ENCODE measurements around the gene PPM1D. TPM values are rescaled to one million over a fixed set of nuclear protein-coding genes. Genes with fewer than 3 reads are reported as not detected.
"Not testable (repeated sequence)": the region's sequence is repeated elsewhere in the genome, so short reads cannot be mapped to it uniquely, and the experiment has no call there.

Gene PPM1D
- total RNA-seq, 5 donors from 2014 or later (not counting 1 experiment from before 2014, with no cell fraction given): 17.0 to 22.5 (median 19.6) TPM

GRCh38 chr17:60671482-60671881, 71.5 kb downstream of the PPM1D start:
- WGBS (ENCODE audit: insufficient coverage): no CpG with 5 or more reads among the region's 2 CpGs
- Histone ChIP-seq H3K36me3 (ENCODE audit: control insufficient read depth in 2 of 2, extremely low read depth in 1 of 2, insufficient read depth in 1 of 2, low read length in 1 of 2) (peaks cover 0 to 3% of the 10 kb centered on the region in 2 donors), H3K9me3 (no peaks in the 10 kb centered on the region), H3K27me3 (replicated peaks in 1 of 2; ENCODE audit: control insufficient read depth in 2 of 2, extremely low read depth in 1 of 2, insufficient read depth in 2 of 2, low read length in 1 of 2) (no peaks in the 10 kb centered on the region), H3K4me3 (ENCODE audit: control insufficient read depth in 1 of 2, extremely low read depth in 1 of 2, low read length in 1 of 2) (no peak overlapping the region), H3K27ac (ENCODE audit: low read length) (no peak overlapping the region), H3K4me1 (ENCODE audit: control insufficient read depth in 1 of 2, extremely low read depth in 1 of 2, insufficient read depth in 2 of 2, low read length in 2 of 2) (peaks cover 0 to under 1% of the 10 kb centered on the region in 2 experiments)
- ATAC-seq (replicated peaks in 1 of 4): no peak
- Mint-ChIP-seq H3K27ac (no peak overlapping the region), H3K4me1 (no peaks in the 10 kb centered on the region), H3K4me3 (no peak overlapping the region), H3K27me3 (no peaks in the 10 kb centered on the region), H3K9me3 (peaks cover 0 to 3% (median 0%) of the 10 kb centered on the region in 3 donors), H3K36me3 (no peaks in the 10 kb centered on the region)
- DNase-seq: no peak
- ChIA-PET POLR2A (interaction anchor here in 1 of 2 donors (0.6 kb wide), 1 partner anchor 14 kb away, joined by 4 read pairs; no protein-coding TSS in a partner anchor), CTCF (interaction anchor here in 1 of 2 donors (0.7 kb wide), 1 partner anchor 9 kb away, joined by 3 read pairs; no protein-coding TSS in a partner anchor)

DNA sequence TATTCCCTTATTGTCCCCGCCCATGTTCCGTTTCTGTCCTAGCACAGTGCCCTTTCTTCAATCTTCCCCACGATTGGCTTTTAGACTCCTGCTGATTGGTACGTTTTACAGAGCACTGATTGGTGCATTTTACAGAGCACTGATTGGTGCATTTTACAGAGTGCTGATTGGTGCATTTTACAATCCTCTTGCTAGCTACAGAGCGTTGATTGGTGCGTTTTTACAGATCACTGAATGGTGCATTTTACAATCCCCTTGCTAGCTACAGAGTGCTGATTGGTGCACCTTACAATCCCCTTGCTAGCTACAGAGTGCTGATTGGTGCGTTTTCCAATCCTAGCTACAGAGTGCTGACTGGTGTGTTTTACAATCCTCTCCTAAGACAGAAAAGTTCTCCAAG, 74.6 kb downstream of the PPM1D start:
- H3K9me3 ChIP-seq; H3K27me3 ChIP-seq (replicated peaks in 1 of 2; ENCODE audit: control insufficient read depth in 2 of 2, extremely low read depth in 1 of 2, insufficient read depth in 2 of 2, low read length in 1 of 2); H3K27me3 Mint-ChIP-seq; H3K4me3 Mint-ChIP-seq; H3K36me3 ChIP-seq (ENCODE audit: control insufficient read depth in 2 of 2, extremely low read depth in 1 of 2, insufficient read depth in 1 of 2, low read length in 1 of 2); ATAC-seq (replicated peaks in 1 of 4); H3K27ac Mint-ChIP-seq; H3K36me3 Mint-ChIP-seq; POLR2A ChIA-PET; H3K9me3 Mint-ChIP-seq; DNase-seq; H3K27ac ChIP-seq (ENCODE audit: low read length); H3K4me3 ChIP-seq (ENCODE audit: control insufficient read depth in 1 of 2, extremely low read depth in 1 of 2, low read length in 1 of 2): not testable (repeated sequence)
- peaks cover 18 to 22% (median 21%) of the 10 kb centered on the region in 3 donors for H3K4me1 Mint-ChIP-seq
- H3K4me1 ChIP-seq (ENCODE audit: control insufficient read depth in 1 of 2, extremely low read depth in 1 of 2, insufficient read depth in 2 of 2, low read length in 2 of 2): peaks cover 11% of the 10 kb centered on the region in 2 experiments
- 88% methylated on average over 4 of the region's 7 CpGs for WGBS (ENCODE audit: insufficient coverage)
- CTCF ChIA-PET: interaction anchor here in 1 of 2 donors (0.7 to 0.9 kb wide), 2 partner anchors 36 to 72 kb away, joined by 3 read pairs; no protein-coding TSS in a partner anchor

DNA sequence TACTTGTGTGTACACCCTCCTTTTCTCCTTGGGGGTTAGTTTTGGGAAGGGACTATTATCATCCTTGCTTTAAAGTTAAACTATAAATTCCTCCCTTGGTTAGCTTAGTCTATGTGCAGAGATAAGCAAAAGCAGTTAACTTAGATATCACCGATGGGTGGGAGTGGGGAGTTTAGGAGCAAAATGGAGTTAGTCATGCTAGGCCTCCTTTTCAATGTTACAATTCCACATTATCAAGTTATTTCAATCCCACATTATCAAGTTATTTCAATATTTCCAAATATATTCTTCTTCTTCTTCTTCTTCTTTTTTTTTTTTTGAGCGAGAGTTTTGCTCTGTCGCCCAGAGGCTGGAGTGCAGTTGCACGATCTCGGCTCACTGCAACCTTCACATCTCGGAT, 76.0 kb downstream of the PPM1D start:
- peak overlapping the region in 1 of 2 donors; percentile 34 for H3K27ac Mint-ChIP-seq
- ChIA-PET POLR2A (no interaction called here), CTCF (no interaction called here)

DNA sequence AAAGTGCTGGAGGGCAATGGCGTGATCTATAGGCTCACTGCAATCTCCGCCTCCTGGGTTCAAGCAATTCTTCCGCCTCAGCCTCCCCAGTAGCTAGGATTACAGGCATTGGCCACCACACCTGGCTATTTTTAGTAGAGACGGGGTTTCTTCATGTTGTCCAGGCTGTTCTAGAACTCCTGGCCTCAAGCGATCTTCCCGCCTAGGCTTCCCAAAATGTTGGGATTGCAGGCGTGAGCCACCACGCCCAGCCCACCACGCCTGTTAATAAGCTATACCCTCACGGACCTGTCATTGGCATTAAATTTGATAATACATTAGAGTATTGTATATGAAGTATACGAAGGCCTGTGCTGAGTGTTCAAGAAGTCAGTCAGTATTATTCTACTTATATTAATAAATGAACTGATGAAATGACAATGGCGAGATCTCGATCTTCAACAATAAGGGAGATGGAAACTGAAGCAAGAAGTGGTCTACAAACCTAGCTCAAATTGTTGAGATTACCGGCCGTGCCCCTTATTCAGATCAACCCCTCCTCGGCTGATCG, 76.8 kb downstream of the PPM1D start:
- ChIA-PET CTCF (interaction anchor here in 1 of 2 donors (1.2 kb wide), 2 partner anchors 77 to 1389 kb away, joined by 3 read pairs; partner anchors contain the start of gene PPM1D), POLR2A (interaction anchor here (1.0 to 1.3 kb wide), 3 partner anchors 10 to 285 kb away, joined by 3 to 6 read pairs (median 4); partner anchors contain the start of gene USP32 (in 1 of the 2))
- H3K4me3 Mint-ChIP-seq: peak overlapping the region; percentile 92 to 99 (median 96)

More for the DNA sequence above, 76.0 kb downstream of the PPM1D start:
- Mint-ChIP-seq H3K4me1 (peaks cover 18 to 22% (median 21%) of the 10 kb centered on the region in 3 donors), H3K4me3 (peak overlapping the region; percentile 31 to 45 (median 37)), H3K9me3 (peaks cover 0 to 3% (median 0%) of the 10 kb centered on the region in 3 donors), H3K27me3 (no peaks in the 10 kb centered on the region), H3K36me3 (no peaks in the 10 kb centered on the region)
- H3K4me3 ChIP-seq (ENCODE audit: control insufficient read depth in 1 of 2, extremely low read depth in 1 of 2, low read length in 1 of 2): no peak overlapping the region
- H3K27me3 ChIP-seq (replicated peaks in 1 of 2; ENCODE audit: control insufficient read depth in 2 of 2, extremely low read depth in 1 of 2, insufficient read depth in 2 of 2, low read length in 1 of 2): no peaks in the 10 kb centered on the region
- peaks cover 11% of the 10 kb centered on the region in 2 experiments for H3K4me1 ChIP-seq (ENCODE audit: control insufficient read depth in 1 of 2, extremely low read depth in 1 of 2, insufficient read depth in 2 of 2, low read length in 2 of 2)
- no CpG with 5 or more reads among the region's 6 CpGs for WGBS (ENCODE audit: insufficient coverage)
- no peaks in the 10 kb centered on the region for H3K9me3 ChIP-seq
- DNase-seq (no peak), ATAC-seq (replicated peaks in 1 of 4) (no peak)
- no peak overlapping the region for H3K27ac ChIP-seq (ENCODE audit: low read length)
- H3K36me3 ChIP-seq (ENCODE audit: control insufficient read depth in 2 of 2, extremely low read depth in 1 of 2, insufficient read depth in 1 of 2, low read length in 1 of 2): peaks cover 0 to 7% of the 10 kb centered on the region in 2 donors

DNA sequence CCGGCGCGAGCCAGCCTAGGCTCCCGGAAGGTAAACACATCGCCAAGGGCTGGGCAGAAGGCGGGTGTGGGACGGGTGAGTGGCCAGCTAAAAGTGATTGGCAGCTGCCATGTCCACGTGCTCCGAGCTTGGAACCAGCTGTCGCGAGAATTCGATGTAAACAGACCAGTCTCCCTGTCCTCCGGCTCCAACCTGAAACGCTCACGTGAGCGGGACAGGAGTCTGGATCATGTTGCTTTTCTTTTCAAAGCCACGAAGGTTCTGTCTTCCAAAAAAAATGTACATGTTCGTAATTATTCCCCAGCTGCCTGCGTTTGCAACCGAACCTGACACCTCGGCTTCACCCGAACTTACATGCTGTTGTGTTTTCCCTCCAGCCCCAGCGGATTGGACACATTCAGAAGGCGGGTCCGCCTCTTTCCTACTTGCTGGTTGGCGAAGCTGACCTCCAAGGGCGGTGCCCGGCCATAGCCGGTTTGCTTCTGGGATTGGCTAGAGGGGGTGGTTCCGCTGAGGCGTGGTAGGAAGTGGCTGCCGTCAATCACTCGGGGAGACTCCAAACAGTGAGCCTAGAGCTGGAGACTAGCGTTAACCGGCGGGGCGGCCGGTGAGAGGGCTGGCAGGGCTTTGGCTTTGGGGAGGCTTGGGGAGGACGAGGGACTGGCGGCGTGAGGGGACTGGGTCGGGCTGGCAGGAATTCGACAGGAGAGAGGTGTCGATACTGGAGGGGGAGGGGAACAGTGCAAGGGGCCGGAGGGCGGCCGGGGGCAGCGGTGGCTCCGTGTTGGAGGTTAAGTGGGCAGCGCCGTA, 77.5 kb downstream of the PPM1D start, which contains the start of gene BCAS3:
BCAS3 (plus strand) TSS at position 544 of the 810 bp plus-strand sequence.
- no peaks in the 10 kb centered on the region for H3K27me3 ChIP-seq (replicated peaks in 1 of 2; ENCODE audit: control insufficient read depth in 2 of 2, extremely low read depth in 1 of 2, insufficient read depth in 2 of 2, low read length in 1 of 2)
- peaks cover 2 to 13% of the 10 kb centered on the region in 2 donors for H3K36me3 ChIP-seq (ENCODE audit: control insufficient read depth in 2 of 2, extremely low read depth in 1 of 2, insufficient read depth in 1 of 2, low read length in 1 of 2)
- DNase-seq (peak; percentile 88 to 99 (median 97)), ATAC-seq (replicated peaks in 1 of 4) (peak; percentile 93 to 97 (median 94))
- peak within 1 kb of the TSS; percentile 64 for H3K27ac ChIP-seq (ENCODE audit: low read length)
- Mint-ChIP-seq H3K9me3 (peaks cover 0 to 3% (median 0%) of the 10 kb centered on the region in 3 donors), H3K27ac (peak within 1 kb of the TSS; percentile 93 to 99), H3K36me3 (peaks cover 5% of the 10 kb centered on the region), H3K4me1 (peaks cover 18 to 22% (median 21%) of the 10 kb centered on the region in 3 donors), H3K4me3 (peak within 1 kb of the TSS; percentile 92 to 99 (median 96)), H3K27me3 (no peaks in the 10 kb centered on the region)
- peak within 1 kb of the TSS; percentile 83 to 94 for H3K4me3 ChIP-seq (ENCODE audit: control insufficient read depth in 1 of 2, extremely low read depth in 1 of 2, low read length in 1 of 2)
- H3K9me3 ChIP-seq: no peaks in the 10 kb centered on the region
- ChIA-PET POLR2A (interaction anchor here (0.5 to 1.3 kb wide), 5 partner anchors 10 to 285 kb away, joined by 3 to 7 read pairs (median 4); partner anchors contain the start of gene USP32 (in 1 of the 2)), CTCF (interaction anchor here (0.5 to 1.2 kb wide), 3 partner anchors 78 to 1389 kb away, joined by 3 to 4 read pairs (median 3); partner anchors contain the start of gene PPM1D (in 1 of the 2))
- WGBS (ENCODE audit: insufficient coverage): under 1% methylated on average over 51 of the region's 51 CpGs
- peaks cover 11% of the 10 kb centered on the region in 2 experiments for H3K4me1 ChIP-seq (ENCODE audit: control insufficient read depth in 1 of 2, extremely low read depth in 1 of 2, insufficient read depth in 2 of 2, low read length in 2 of 2)

More for the DNA sequence above, 76.8 kb downstream of the PPM1D start:
- peak overlapping the region; percentile 93 to 99 for H3K27ac Mint-ChIP-seq
- peaks cover 18 to 22% (median 21%) of the 10 kb centered on the region in 3 donors for H3K4me1 Mint-ChIP-seq
- no peaks in the 10 kb centered on the region for H3K27me3 Mint-ChIP-seq
- Histone ChIP-seq H3K9me3 (no peaks in the 10 kb centered on the region), H3K4me3 (ENCODE audit: control insufficient read depth in 1 of 2, extremely low read depth in 1 of 2, low read length in 1 of 2) (peak overlapping the region; percentile 83 to 94), H3K27me3 (replicated peaks in 1 of 2; ENCODE audit: control insufficient read depth in 2 of 2, extremely low read depth in 1 of 2, insufficient read depth in 2 of 2, low read length in 1 of 2) (no peaks in the 10 kb centered on the region), H3K27ac (ENCODE audit: low read length) (peak overlapping the region; percentile 25), H3K36me3 (ENCODE audit: control insufficient read depth in 2 of 2, extremely low read depth in 1 of 2, insufficient read depth in 1 of 2, low read length in 1 of 2) (peaks cover 0 to 8% of the 10 kb centered on the region in 2 donors), H3K4me1 (ENCODE audit: control insufficient read depth in 1 of 2, extremely low read depth in 1 of 2, insufficient read depth in 2 of 2, low read length in 2 of 2) (peaks cover 11% of the 10 kb centered on the region in 2 experiments)
- ATAC-seq (replicated peaks in 1 of 4) (no peak), DNase-seq (peak in 1 of 35 experiments; percentile 1)
- peaks cover 0 to 3% (median 0%) of the 10 kb centered on the region in 3 donors for H3K9me3 Mint-ChIP-seq
- 42% methylated on average over 6 of the region's 17 CpGs for WGBS (ENCODE audit: insufficient coverage)
- H3K36me3 Mint-ChIP-seq: peaks cover under 1% of the 10 kb centered on the region

DNA sequence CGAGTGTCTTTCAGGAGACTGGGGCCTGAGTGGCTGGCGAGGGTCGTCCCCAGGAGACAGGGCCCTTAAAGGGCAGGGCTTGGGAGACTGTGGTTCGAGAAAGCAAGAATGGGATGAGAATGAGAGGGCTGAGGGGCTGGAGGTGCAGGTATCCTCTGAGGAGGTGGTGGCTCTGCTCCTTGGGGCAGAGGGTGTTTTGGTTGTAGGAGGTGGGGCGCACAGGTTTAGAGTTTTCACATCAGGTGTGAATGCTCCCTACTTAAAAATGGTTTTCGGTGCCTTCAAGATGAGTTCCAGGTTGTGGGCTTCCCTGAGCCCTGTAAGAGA, 78.1 kb downstream of the PPM1D start:
- peaks cover 8% of the 10 kb centered on the region for H3K36me3 Mint-ChIP-seq
- H3K27ac Mint-ChIP-seq: peak overlapping the region; percentile 93 to 99
- Histone ChIP-seq H3K27me3 (replicated peaks in 1 of 2; ENCODE audit: control insufficient read depth in 2 of 2, extremely low read depth in 1 of 2, insufficient read depth in 2 of 2, low read length in 1 of 2) (no peaks in the 10 kb centered on the region), H3K9me3 (no peaks in the 10 kb centered on the region), H3K27ac (ENCODE audit: low read length) (peak overlapping the region; percentile 64), H3K4me1 (ENCODE audit: control insufficient read depth in 1 of 2, extremely low read depth in 1 of 2, insufficient read depth in 2 of 2, low read length in 2 of 2) (peaks cover 11% of the 10 kb centered on the region in 2 experiments), H3K4me3 (ENCODE audit: control insufficient read depth in 1 of 2, extremely low read depth in 1 of 2, low read length in 1 of 2) (peak overlapping the region; percentile 83 to 94), H3K36me3 (ENCODE audit: control insufficient read depth in 2 of 2, extremely low read depth in 1 of 2, insufficient read depth in 1 of 2, low read length in 1 of 2) (peaks cover 6 to 18% of the 10 kb centered on the region in 2 donors)
- 0% methylated on average over 4 of the region's 6 CpGs for WGBS (ENCODE audit: insufficient coverage)
- peak in 1 of 35 experiments; percentile 0 for DNase-seq
- peak overlapping the region; percentile 92 to 99 (median 96) for H3K4me3 Mint-ChIP-seq
- POLR2A ChIA-PET: interaction anchor here (0.5 to 1.3 kb wide), 2 partner anchors 30 to 153 kb away, joined by 3 to 7 read pairs; no protein-coding TSS in a partner anchor
- CTCF ChIA-PET: interaction anchor here in 1 of 2 donors (0.5 kb wide), 1 partner anchor 261 kb away, joined by 4 read pairs; no protein-coding TSS in a partner anchor
- no peak for ATAC-seq (replicated peaks in 1 of 4)
- peaks cover 0 to 3% (median 0%) of the 10 kb centered on the region in 3 donors for H3K9me3 Mint-ChIP-seq
- no peaks in the 10 kb centered on the region for H3K27me3 Mint-ChIP-seq
- peaks cover 18 to 22% (median 21%) of the 10 kb centered on the region in 3 donors for H3K4me1 Mint-ChIP-seq
